HG03196 (cell line): ENCODE measurements around the gene GUCY2C.

ENCODE experiments used
- ATAC-seq: cut with Tn5 transposase; IDR thresholded peaks from one replicate; pipeline ENCODE4 v1.9.1; 2021; ENCODE audit not compliant: unreplicated experiment

GUCY2C gene

DNA sequence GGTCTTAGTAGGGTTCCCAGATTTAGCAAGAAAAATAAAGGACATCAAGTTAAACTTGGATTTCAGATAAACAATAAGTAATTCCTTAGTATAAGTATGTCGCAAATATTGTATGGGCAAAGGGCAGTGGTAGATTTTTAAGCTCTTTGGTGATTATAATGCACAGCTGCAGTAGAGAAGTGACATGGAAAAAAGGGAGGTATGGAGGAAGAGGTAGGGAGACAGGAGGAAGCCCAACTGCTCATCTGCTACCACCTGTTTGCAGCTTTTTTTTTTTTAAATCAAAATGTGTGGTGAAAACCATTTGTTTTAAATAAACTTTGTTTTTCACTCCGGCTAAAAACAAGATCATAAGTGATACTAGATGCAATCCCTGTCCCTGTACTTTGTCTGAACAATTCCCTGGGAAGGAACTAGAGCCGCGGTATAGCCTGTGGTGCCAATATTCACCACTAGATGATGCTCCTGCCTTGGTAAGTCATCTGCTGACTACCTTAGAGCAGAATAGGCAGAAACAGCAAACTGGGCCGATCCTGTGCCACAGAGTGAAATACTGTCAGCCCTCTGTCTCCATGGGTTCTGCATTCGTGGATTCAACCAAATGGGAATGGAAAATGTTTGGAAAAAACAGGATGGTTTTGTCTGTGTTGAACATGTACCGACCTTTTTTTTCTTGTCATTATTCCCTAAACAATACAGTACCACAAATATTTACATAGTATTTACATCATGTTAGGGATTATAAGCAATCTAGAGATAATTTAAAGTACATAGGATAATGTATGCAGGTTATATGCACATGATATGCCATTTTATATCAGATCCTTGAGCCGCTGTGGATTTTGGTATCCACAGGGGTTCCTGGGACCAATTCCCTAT lies 66.3 kb downstream of the GUCY2C start:
- peak; percentile 95 for ATAC-seq

DNA sequence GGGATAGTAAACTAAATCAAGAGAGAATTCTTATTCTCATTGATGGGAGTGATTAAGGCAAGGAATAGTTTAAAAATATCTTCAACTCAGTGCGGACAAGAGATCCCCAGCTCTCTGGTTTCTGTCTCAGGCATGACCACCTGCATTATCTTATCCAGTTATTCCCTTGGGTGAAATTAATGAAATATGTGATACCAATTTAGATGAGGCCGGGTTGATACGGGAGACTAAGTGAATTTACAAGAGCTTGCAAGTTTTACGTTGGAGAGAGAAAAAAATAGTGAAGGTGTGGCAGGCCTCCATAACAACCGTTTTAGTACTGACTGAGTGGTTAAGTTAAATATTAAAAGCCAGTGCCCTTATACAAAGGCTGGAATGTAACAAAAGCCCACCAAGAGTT lies 67.6 kb downstream of the GUCY2C start:
- ATAC-seq, result no peak

DNA sequence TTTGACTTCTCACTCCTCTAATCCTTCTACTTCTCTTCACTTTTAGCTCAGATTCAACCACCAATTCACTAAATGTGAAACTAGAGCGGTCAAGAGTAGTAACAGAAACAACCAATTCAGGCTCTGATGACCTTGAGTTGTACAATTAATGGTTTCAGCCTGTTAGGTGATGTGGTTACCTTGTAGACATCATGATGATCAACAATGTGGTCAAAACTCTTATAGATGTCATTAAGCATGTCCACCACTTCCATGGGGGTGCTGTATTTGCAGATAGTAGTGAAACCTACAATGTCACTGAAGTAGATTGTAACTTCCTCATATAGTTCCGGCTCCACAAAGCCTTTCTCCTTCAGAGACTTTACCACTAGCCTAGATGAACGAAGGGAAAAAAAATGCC lies 74.6 kb downstream of the GUCY2C start:
- peak; percentile 63 for ATAC-seq

DNA sequence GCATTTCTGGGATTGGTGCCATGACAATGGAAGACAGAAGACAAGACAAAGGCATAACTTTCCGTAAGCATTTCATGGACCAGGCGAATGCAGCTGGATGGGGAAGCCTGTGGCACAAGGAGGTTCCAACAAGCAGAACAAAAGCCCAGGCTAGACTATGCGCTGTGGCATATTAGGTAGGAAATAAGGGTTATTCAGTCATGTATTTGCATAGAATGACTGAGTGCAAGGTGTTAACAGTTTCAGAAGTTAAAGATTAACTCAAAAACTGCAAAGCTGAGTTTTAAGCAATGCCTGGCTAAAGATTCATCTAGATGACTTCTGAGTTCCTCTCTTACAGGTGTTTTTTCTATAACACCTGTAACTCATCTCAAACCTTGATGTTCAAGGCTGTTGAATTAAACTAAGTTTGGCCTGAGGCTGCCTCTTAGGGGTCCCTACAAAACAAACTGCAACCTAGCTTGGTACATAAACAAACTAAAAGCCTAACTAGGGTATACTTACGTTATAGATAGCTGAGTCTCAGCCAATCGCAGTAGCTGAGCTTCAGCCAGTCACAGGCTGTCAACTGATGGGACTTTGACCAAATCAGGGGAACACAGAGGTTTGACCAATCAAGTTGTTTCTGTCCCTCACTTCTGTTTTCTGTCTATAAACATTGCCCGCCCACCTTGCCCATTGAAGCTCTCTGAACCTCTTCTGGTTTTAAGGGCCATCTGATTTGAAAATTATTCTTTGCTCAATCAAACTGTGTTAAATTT lies 76.5 kb downstream of the GUCY2C start:
- peak; percentile 70 for ATAC-seq

DNA sequence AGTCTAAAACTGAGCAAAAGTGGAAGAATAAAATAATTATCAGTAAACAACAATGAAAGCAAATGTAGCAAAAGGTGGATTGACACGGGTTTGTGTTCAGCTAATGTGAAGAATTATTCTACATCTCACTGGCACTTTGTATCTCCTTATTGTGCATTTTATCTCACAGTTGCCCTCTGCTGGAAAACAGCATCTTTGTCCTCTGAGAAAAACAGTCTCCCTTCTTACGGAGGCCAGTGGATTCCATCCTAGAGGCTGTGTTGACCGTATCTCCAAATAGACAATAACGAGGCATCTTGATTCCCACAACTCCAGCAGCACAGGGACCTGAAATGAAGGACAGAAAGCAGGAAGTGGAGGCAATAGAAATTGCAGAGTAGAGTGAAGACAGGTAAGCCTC lies 77.4 kb downstream of the GUCY2C start:
- no peak for ATAC-seq

DNA sequence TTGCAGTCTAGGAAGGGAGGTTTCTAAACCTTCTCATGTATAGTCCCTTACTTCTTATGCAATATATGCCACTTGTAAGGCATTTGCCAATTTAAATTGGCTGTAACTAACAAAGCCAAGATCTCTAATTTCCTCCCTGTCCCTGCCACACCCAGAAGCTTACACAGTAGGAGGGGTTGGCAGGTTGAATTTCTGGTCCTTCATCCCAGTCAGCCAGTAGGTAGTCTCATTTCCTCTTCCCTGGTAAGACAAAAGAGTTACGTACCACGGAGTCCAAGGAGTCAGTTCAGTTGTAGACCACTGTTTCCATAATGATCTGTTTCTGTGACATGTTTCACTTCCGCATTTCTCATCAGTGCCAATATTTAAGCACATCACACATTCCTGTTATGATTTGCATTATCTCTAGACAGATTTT lies 81.7 kb downstream of the GUCY2C start:
- peak; percentile 45 for ATAC-seq

DNA sequence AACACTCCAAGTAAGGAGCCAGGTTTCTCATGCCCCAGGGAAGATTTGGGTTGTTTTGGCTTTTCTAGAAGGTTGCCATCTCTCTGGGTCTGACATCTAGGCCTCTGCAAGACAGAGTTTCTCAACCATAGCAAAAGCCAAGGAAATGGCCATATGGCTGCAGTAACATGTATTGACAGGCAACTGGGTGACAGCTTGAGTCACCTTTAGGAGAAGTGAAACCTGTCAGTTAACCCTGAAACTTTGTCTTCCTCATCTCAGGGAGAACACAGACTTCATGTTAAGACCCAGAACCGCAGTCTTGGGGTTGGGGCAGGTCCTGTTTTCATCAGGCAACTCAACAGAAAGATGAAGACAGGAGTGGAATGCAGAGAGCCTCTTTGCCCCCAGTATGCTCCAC lies 82.7 kb downstream of the GUCY2C start:
- ATAC-seq, result peak; percentile 93

DNA sequence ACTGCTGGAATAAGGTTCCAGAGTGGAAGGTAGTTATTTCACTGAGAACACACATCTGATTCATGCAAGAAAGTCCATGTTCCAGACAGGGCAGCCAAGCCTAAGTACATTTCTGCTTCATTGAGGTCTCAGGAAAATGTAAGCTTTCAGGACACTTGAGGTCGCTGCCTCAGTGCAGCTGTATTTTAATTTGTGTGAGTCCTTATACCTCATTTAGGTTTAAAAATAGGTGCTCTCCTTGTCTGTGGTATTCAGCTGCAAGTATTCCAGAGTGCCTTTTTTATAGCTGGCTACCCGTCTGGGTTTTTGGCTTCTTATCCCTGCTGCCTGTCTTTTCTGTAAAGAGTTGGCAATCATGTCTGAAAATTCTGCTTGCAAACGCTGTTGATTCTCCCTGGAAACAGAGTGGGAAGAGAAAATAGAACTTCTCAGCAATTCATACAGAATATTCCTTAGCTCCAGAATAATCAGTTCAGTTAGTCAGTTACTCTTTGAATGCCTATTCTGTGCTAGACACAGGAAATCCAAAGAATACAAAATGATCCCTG lies 83.4 kb downstream of the GUCY2C start:
- ATAC-seq, result no peak

DNA sequence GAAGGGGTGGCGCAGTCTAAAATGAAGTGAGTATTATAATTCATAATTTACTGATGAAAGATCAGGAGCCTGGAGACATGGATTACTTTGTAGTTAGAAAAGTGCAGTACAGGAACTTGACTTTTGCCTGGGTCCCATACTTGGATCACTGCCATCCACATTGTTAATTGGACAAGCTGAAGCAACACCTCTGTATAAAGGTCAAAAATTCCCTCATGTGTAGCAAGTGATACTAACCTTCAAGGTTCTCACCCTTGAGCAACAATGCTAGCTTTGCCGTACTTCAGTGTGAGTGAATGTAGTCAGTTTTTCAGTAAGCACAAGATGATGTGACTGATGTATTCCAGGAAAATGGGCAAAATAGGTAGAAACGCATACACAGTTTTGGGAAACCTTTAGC lies 84.1 kb downstream of the GUCY2C start:
- no peak for ATAC-seq

DNA sequence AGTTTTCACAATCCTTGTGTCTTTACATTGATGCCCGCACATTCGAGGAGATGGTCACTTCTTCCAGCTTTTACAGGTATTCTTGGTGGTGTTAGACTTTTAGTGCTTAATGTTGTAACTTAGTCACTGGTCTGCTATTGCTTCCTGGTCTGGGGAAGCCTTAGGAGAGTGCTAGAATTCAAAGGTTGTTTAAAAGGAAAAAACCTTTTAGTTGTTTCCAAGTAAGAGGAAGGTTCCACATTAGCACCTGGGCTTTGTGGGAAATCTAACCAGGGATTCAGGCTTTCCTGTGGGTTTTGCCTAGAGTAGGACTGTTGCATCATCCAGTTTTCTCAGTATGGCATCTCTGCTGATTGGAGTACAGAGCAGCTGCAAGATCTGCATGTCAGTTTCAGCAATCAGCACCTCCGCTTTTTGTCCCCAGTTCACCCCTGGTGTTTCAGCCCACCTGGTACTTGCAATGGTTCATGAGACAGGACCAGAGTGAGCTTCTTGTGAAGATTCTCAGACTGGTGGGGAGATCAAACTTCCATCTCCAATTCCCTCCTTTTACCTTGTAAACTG lies 84.7 kb downstream of the GUCY2C start:
- ATAC-seq, result no peak

DNA sequence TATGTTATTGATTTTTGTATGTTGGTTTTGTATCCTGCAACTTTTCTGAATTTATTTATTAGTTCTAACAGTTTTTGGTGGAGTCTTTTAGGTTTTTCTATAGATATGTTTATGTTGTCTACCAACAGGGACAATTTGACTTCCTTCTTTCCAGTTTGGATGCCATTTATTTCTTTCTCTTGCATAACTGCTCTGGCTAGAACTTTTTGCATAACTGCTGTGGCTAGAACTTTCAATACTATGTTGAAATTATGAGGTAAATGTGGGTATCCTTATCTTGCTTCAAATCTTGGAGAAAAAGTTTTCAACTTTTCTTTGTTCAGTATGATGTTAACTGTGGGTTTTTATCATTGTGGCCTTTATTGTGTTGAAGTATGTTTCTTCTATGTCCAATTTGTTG lies 88.8 kb downstream of the GUCY2C start:
- no peak for ATAC-seq

DNA sequence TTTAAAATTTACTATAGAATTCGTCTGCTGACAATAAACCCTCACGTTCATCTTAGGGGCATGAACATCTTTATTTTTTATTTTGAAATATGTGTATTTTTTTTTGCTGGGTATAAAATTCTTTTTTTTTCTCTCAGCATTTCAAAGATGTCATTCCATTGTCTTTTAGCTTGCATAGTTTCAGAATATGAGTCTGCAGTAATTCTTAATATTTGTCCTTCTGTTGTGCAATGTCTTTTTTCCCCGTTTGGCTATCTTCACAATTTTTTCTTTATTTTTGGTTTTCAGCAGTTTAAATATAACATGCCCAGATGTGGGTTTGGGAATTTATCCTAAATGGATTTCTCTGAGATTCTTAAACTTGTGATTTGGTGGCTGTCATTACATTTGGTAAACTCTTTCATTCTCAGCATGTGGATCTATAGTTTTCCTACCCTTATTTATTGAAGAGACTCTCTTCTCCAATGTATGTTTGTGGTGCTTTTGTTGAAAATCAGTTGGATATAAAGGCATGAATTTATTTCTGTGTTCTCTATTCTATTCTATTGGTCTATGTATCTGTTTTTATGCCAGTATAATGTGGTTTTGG lies 90.9 kb downstream of the GUCY2C start:
- no peak for ATAC-seq

DNA sequence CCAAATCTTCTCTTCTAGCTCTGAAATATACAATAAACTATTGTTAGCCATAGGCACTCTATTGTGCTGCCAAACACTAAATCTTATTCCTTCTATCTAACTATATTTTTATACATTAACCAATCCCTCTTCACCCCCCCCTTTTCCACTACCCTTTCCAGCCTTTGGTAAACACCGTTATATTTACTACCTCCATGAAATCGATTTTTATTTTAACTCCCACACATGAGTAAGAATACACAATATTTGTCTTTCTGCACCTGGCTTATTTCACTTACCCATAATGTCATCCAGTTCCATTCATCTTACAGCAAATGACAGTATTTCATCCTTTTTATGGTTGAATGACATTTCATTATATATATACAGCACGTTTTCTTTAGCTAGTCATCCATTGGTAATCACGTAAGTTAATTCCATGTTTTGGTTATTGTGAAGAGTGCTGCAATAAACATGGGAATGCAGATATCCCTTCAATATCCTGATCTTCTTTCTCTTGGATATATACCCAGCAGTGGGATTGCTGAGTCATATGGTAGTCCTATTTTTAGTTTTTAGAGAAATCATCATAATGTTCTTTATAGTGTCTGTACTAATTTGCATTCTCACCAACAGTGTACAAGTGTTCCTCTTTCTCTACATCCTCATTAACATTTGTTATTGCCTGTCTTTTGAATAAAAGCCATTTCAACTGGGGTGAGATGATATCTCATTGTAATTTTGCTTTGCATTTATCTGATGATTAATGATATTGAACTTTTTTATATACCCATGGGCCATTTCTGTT lies 94.5 kb downstream of the GUCY2C start:
- ATAC-seq, result no peak

DNA sequence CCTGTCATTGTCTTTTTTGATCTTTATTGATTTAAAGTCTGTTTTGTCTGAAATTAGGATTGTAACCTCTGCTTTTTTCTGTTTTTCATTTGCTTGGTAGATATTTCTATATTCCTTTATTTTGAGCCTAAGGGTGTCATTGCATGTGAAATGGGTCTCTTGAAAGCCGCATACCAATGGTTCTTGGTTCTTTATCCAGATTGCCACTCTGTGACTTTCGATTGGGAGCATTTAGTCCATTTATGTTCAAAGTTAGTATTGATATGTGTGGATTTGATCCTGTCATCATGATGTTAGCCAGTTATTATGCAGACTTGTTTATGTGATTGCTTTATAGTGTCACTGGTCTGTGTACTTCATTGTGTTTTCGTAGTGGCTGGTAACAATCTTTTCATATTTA lies 98.9 kb downstream of the GUCY2C start:
- ATAC-seq, result no peak

DNA sequence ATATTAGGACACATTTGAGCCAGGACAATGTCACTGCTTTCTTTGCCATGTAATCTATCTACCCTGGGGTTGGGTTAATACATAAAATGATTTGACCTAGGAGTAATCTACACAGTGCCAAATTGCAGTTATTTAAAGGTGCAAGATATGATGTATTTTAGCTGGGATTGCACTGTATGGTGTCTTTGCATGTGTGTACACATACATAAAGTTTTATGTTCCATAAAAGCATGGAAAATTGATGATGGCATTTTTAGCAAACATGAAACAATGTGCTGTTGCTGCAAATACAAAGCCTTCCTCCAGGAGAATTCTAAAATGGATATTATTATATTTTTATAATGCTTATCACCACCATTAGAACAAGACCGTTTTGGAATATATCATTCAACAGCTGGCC lies 104.7 kb downstream of the GUCY2C start:
- no peak for ATAC-seq

DNA sequence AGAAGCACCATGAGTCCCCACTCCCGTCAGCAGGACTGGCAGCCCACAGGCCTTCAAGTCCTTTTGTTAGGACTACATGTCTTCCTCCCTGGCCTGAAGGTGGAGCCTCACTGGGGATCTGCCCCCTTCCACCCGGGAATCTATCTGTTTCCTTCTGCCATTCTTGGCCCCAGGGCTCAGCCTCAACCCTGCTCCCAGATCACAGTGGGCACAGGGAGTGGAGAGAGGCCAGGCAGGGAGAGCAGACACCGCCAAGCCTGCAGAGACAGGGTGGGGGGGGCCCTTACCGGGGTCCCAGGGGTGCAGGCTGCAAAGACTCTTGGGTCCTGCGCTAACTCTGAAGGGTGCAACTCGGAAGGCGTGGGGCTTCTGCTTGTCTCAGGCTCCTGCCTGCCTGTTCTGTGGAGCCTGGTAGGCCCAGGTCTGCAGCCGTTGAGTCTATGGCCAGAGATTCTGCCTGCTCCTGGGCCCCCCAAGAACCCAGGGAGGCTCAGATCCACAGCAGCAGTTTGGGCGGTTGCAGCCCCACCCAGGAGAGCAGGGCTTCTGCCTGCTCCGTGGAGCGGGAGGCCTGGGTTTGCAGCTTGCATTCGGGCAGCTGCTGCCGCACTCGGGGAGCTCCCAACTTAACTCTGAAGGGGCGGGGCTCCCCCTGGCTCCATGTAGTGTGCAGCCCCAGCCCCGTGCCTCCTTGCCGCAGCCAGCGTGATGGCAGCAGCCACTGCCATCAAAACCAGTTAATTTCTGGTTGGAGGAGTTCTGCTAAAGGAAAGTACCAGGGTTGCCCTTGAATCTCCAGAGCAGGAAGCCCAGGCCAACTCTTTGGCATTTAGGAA lies 107.0 kb downstream of the GUCY2C start:
- ATAC-seq, result no peak

DNA sequence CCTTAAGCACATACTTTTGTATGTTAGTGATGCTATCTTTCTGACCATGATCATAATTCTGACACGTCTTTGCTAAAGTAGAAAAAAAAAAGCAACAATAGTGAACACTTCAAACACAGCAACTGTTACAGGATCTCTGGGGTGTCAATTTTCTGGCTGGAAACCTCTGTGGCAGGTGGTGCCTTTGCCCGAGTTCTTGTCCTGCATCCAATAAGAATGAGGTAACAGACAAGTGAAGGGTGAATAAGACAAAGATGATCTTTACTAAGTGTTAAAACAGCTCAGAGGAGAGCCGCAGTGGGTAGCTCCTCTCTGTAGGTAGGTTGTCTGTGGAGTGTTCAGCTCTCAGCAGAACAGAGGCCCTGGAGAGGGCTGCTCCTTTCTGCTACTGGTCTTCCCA lies 107.8 kb downstream of the GUCY2C start:
- no peak for ATAC-seq

DNA sequence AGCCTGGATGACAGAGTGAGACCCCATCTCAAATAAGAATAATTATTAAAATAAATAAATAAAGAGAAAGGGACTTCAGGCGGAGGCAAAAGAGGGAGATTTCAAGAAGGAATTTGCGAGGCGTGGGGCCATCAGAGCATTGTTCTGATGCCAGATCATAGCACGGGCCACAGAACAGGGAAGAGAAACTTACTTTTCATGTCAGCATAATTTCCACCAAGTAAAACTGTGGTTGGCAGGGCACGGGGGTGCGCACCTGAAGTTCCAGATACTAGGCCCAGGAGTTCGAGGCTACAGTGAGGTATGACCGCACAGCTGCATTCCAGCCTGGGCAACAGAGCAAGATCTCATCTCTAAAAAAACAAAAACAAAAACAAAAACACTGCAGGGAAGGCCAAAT lies 117.8 kb downstream of the GUCY2C start:
- ATAC-seq, result no peak

DNA sequence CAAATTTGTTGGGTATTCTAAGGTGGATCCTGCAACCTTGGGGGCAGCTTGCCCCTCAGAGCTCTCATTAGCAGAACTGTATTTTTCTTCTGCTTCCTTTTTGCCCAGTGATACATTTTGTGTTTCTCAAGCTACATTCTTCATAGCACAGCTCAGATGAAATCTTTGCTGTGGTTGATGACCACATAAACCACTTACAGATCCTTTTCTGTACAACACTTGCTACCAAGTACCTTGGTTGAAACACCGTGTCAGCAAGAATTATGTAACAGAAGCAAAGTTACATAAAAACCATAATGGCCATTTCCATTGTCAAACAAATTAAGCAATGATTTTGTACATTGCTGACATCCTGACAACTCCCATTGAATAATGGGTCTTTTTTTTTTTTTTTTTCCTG lies 119.1 kb downstream of the GUCY2C start:
- no peak for ATAC-seq

DNA sequence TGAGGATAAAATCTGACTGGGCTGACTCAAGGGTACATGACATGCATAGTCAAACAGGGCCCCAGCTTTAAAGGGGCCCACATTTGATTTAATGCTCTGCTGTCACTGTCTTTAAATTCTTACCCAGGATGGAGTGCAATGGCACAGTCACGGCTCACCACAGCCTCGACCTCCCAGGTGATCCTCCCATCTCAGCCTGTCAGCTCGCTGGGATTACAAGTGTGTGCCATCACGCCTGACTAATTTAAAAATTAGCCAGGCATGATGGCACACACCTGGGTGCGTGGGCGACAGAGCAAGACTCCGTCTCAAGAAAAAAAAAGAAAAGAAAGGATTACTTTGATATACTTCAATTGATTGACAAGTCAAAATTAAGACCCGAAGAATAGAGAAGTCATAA lies 119.5 kb downstream of the GUCY2C start:
- ATAC-seq, result no peak
